Tibial nerve (tissue), 4 donors: ENCODE results near the gene DDX60. TPM values are rescaled to one million over a fixed set of nuclear protein-coding genes. Genes with fewer than 3 reads are reported as not detected.
"Not testable (repeated sequence)": the region's sequence is repeated elsewhere in the genome, so short reads cannot be mapped to it uniquely, and the experiment has no call there.

ENCODE experiments used
- DNase-seq, 2 donors: peaks; one replicate each; pipeline ENCODE4 v3.0.0-alpha.2; 2019; ENCODE audit warnings: low spot score in 2 of 2
- H3K27ac ChIP-seq, 4 donors: fragments of 200-600 bp; sonication (generic) in 3 of 4; one replicate each; pipeline ENCODE4 v1.5.1; 2017 to 2019; ENCODE audit warnings: mild to moderate bottlenecking in 1 of 4
- H3K27me3 ChIP-seq, 2 donors: fragments of 200-600 bp; sonication (generic) in 1 of 2; one replicate each; pipeline versions ENCODE4 v1.5.1 to v1.6.0; 2017 to 2019
- H3K36me3 ChIP-seq, 3 donors: fragments of 200-600 bp; sonication (generic); one replicate each; pipeline ENCODE4 v1.5.1; 2018 to 2019
- H3K4me1 ChIP-seq, 4 donors: fragments of 200-600 bp; sonication (generic) in 3 of 4; one replicate each; pipeline ENCODE4 v1.5.1; 2017 to 2019
- H3K4me3 ChIP-seq, 4 donors: fragments of 200-600 bp; sonication (generic) in 3 of 4; one replicate each; pipeline ENCODE4 v1.5.1; 2017 to 2019; ENCODE audit warnings: mild to moderate bottlenecking in 1 of 4, moderate library complexity in 1 of 4
- H3K9me3 ChIP-seq, 4 donors: fragments of 200-600 bp; sonication (generic) in 3 of 4; one replicate each; pipeline ENCODE4 v1.5.1; 2017 to 2019
- EP300 ChIP-seq, 2 donors: sonication (generic); formaldehyde crosslinking; IDR thresholded peaks; one replicate each; pipeline ENCODE4 v1.6.1; 2017; ENCODE audit warnings: antibody characterized with exemption in 2 of 2, mild to moderate bottlenecking in 1 of 2
- POLR2A ChIP-seq, 2 donors: fragments of 450-650 bp; IDR thresholded peaks; one replicate each; pipeline ENCODE4 v1.6.1; 2017; ENCODE audit warnings: antibody characterized with exemption in 2 of 2, mild to moderate bottlenecking in 2 of 2, moderate library complexity in 2 of 2
- WGBS, 2 donors: methylation state at CpG; one replicate each; pipeline ENCODE4 v1.1.5; 2018; 5-methylcytosine and 5-hydroxymethylcytosine counted together
- total RNA-seq, 4 donors: library from RNA; depleted of rRNA; stranded (reverse); fragments of >200 nt; gene quantifications; one replicate each; pipeline ENCODE4 v1.1.0, GENCODE V29; 2016
- TF ChIP-seq, protein P1 (sequence below), 5 experiments: fragments of 200-600 bp in 3 of 5; fragments of 450-650 bp in 2 of 5; sonication (generic) in 3 of 5; IDR thresholded peaks; one replicate each; pipeline ENCODE4 v1.5.1; 2016 to 2019; ENCODE audit warnings: antibody characterized with exemption in 5 of 5, mild to moderate bottlenecking in 3 of 5, moderate library complexity in 2 of 5

The DDX60 gene
- total RNA-seq, 4 donors from 2014 or later = 9.9 to 33.9 (median 20.6) TPM

GRCh38 chr4:168309781-168310180, 8.8 kb downstream of the DDX60 start:
- H3K4me1 ChIP-seq = peaks cover 0 to 7% (median 0%) of the 10 kb centered on the region in 4 donors
- no peak for TF ChIP-seq EP300 (IDR thresholded peaks at IDR 0.05)
- TF ChIP-seq, protein P1, sequence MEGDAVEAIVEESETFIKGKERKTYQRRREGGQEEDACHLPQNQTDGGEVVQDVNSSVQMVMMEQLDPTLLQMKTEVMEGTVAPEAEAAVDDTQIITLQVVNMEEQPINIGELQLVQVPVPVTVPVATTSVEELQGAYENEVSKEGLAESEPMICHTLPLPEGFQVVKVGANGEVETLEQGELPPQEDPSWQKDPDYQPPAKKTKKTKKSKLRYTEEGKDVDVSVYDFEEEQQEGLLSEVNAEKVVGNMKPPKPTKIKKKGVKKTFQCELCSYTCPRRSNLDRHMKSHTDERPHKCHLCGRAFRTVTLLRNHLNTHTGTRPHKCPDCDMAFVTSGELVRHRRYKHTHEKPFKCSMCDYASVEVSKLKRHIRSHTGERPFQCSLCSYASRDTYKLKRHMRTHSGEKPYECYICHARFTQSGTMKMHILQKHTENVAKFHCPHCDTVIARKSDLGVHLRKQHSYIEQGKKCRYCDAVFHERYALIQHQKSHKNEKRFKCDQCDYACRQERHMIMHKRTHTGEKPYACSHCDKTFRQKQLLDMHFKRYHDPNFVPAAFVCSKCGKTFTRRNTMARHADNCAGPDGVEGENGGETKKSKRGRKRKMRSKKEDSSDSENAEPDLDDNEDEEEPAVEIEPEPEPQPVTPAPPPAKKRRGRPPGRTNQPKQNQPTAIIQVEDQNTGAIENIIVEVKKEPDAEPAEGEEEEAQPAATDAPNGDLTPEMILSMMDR (IDR thresholded peaks at IDR 0.05) = no peak
- TF ChIP-seq POLR2A (IDR thresholded peaks at IDR 0.05) = no peak
- 42% methylated on average over 2 of the region's 2 CpGs for WGBS, 2 donors
- H3K27ac ChIP-seq = no peak overlapping the region
- no peak for DNase-seq
- H3K4me3 ChIP-seq = no peak overlapping the region
- no peaks in the 10 kb centered on the region for H3K9me3 ChIP-seq
- peaks cover 0 to 41% (median 0%) of the 10 kb centered on the region in 3 donors for H3K36me3 ChIP-seq
- no peaks in the 10 kb centered on the region for H3K27me3 ChIP-seq

DNA sequence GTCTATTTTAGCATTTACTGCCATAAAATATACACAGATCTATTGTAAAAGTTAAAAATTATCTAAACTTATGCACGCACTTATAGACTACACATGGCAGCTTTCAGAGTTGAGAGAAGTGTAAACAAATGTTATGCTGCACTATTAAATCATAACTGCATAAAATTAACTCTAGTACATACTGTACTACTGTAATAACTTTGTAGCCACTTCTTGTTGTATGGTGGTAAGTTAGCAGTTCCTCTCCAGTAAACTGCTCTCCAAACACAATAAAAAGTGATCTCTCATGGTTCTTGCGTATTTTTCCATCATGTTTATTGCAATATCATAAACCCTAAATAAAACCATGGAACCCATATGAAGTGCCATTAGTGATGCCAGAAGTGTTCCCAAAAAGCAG, 9.6 kb downstream of the DDX60 start:
- H3K9me3 ChIP-seq = no peaks in the 10 kb centered on the region
- H3K4me1 ChIP-seq = peaks cover 0 to 7% (median 0%) of the 10 kb centered on the region in 4 donors
- DNase-seq = no peak
- TF ChIP-seq POLR2A (IDR thresholded peaks at IDR 0.05) (no peak), EP300 (IDR thresholded peaks at IDR 0.05) (no peak)
- TF ChIP-seq, protein P1 (IDR thresholded peaks at IDR 0.05) = no peak
- H3K27ac ChIP-seq = no peak overlapping the region
- peaks cover 0 to 50% (median 0%) of the 10 kb centered on the region in 3 donors for H3K36me3 ChIP-seq
- H3K27me3 ChIP-seq = no peaks in the 10 kb centered on the region
- no peak overlapping the region for H3K4me3 ChIP-seq
- WGBS, 2 donors = 95 to 98% methylated on average over 2 of the region's 2 CpGs

DNA sequence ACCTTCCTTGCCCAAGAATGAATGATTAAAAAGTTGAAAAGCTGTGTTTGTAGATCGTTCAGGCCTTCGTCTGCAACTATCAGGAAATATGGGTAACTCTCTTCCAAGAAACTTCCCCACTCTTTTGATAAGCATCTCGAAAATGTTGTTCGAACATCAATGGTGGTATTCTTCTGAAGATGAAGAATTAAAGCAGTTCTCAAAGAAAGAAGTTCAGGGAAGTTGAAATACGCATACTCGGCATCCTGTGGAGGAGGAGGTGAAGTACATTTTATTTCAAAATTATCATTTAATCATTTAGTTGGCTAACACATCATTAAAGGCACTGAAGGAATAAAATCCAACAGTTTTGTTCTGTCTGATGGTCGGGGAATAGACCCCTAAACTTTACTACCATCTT, 12.1 kb downstream of the DDX60 start:
- DNase-seq = no peak
- 71 to 85% methylated on average over 7 of the region's 7 CpGs for WGBS, 2 donors
- TF ChIP-seq EP300 (IDR thresholded peaks at IDR 0.05) (no peak), POLR2A (IDR thresholded peaks at IDR 0.05) (no peak)
- TF ChIP-seq, protein P1 (IDR thresholded peaks at IDR 0.05) = no peak
- Histone ChIP-seq H3K9me3 (no peaks in the 10 kb centered on the region), H3K36me3 (peaks cover 0 to 72% (median 3%) of the 10 kb centered on the region in 3 donors), H3K27ac (no peak overlapping the region), H3K4me1 (peaks cover 0 to 7% (median 0%) of the 10 kb centered on the region in 4 donors), H3K4me3 (no peak overlapping the region), H3K27me3 (no peaks in the 10 kb centered on the region)

DNA sequence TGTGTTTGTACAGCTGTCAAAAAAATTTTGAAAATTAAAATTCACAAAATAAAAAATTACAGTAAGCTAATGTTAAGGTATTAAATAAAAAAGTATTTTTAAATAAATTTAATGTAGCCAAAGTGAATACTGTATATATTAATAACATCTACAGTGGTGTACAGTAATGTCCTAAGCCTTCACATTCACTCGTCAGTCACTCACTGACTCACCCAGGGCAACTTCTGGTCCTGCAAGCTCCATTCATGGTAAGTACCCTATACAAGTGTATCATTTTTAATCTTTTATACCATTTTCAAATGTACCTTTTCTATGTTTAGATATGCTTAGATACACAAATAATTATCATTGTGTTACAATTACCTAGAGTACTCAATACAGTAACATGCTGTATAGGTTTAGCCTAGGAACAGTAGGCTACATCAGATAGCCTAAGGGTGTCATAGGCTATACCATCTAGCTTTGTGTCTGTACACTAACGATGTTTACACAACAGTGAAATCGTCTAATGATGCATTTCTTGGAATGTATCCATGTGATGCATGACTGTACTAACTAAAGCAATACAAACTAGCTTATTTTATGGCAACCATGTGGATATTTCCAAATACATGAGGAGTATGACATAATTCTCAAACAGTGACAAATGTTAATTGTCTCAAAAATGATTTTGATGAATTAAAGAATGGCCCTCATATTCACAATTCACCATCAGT, 13.7 kb downstream of the DDX60 start:
- Histone ChIP-seq H3K9me3 (no peaks in the 10 kb centered on the region), H3K27me3 (no peaks in the 10 kb centered on the region), H3K4me3 (no peak overlapping the region), H3K36me3 (peaks cover 0 to 77% (median 3%) of the 10 kb centered on the region in 3 donors), H3K27ac (no peak overlapping the region), H3K4me1 (peaks cover 0 to 6% (median 0%) of the 10 kb centered on the region in 4 donors)
- DNase-seq = no peak
- 66% methylated on average over 3 of the region's 3 CpGs for WGBS, 2 donors
- TF ChIP-seq, protein P1 (IDR thresholded peaks at IDR 0.05) = no peak
- TF ChIP-seq EP300 (IDR thresholded peaks at IDR 0.05) (no peak), POLR2A (IDR thresholded peaks at IDR 0.05) (no peak)

- not testable (repeated sequence) for DNase-seq, H3K4me3 ChIP-seq, H3K4me1 ChIP-seq, H3K9me3 ChIP-seq, H3K27me3 ChIP-seq, H3K27ac ChIP-seq
- H3K36me3 ChIP-seq = peaks cover 0 to 80% (median 3%) of the 10 kb centered on the region in 3 donors
- 94 to 95% methylated on average over 5 of the region's 5 CpGs for WGBS, 2 donors
Observed at GRCh38 chr4:168303430-168303829, 15.1 kb downstream of the DDX60 start.
